ENCODE measurements around the gene EPSTI1. TPM values are rescaled to one million over a fixed set of nuclear protein-coding genes. Genes with fewer than 3 reads are reported as not detected.

EPSTI1 gene
- polyA plus RNA-seq, 1 experiment, result 2.5 TPM

DNA sequence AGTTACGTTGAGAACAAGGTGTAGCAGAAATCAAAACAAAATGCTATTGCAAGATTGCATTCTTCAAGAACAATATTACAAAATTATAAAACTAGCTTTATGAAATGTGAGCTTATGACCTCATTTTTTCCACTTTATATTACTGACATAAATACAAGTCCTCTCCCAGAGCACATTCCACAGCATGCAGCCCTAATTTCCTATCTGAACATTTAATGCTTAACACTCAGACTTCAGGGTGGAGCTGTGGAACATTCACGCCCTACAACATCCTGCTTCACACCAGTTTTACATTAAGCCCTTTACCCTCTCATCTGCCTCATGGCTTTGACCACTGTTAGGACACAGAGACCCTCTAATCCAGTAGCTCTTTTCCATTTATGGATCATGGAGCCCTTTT, 65.5 kb downstream of the EPSTI1 start:
- H3K4me3 ChIP-seq (ENCODE audit: low read depth, low read length), result no peak overlapping the region
- ChIA-PET POLR2A (no interaction called here), CTCF (no interaction called here)
- TF ChIP-seq, protein P1, sequence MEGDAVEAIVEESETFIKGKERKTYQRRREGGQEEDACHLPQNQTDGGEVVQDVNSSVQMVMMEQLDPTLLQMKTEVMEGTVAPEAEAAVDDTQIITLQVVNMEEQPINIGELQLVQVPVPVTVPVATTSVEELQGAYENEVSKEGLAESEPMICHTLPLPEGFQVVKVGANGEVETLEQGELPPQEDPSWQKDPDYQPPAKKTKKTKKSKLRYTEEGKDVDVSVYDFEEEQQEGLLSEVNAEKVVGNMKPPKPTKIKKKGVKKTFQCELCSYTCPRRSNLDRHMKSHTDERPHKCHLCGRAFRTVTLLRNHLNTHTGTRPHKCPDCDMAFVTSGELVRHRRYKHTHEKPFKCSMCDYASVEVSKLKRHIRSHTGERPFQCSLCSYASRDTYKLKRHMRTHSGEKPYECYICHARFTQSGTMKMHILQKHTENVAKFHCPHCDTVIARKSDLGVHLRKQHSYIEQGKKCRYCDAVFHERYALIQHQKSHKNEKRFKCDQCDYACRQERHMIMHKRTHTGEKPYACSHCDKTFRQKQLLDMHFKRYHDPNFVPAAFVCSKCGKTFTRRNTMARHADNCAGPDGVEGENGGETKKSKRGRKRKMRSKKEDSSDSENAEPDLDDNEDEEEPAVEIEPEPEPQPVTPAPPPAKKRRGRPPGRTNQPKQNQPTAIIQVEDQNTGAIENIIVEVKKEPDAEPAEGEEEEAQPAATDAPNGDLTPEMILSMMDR (IDR thresholded peaks at IDR 0.05; ENCODE audit: insufficient read depth, low read depth, low read length), result no peak
- H3K27me3 ChIP-seq (ENCODE audit: control insufficient read depth, insufficient read depth, low read length), result no peaks in the 10 kb centered on the region
- no peak for DNase-seq (ENCODE audit: low read depth)
- H3K36me3 ChIP-seq (ENCODE audit: control insufficient read depth, insufficient read depth, low read length), result no peaks in the 10 kb centered on the region

DNA sequence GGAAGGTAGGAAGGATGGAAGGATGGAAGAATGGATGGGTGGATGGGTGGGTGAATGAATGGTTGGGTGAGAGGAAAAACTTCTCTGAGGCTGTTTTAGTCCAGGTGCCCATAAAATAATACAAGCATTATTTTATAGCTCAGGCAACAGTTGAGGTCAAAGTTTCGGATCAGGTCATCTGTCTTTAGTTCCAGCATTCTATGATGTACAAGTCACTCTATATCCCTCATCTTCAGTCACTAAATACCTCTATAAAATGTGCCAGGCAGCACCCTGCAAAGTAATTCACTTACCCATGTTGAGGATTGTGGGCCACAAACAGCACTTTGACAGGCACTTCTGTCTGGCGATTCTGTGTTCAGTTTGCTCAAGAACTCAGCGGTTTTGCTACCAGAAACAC, 66.0 kb downstream of the EPSTI1 start:
- ChIA-PET POLR2A (no interaction called here), CTCF (no interaction called here)
- Histone ChIP-seq H3K36me3 (ENCODE audit: control insufficient read depth, insufficient read depth, low read length) (no peaks in the 10 kb centered on the region), H3K4me3 (ENCODE audit: low read depth, low read length) (no peak overlapping the region), H3K27me3 (ENCODE audit: control insufficient read depth, insufficient read depth, low read length) (no peaks in the 10 kb centered on the region)
- TF ChIP-seq, protein P1 (IDR thresholded peaks at IDR 0.05; ENCODE audit: insufficient read depth, low read depth, low read length), result no peak
- DNase-seq (ENCODE audit: low read depth), result no peak

DNA sequence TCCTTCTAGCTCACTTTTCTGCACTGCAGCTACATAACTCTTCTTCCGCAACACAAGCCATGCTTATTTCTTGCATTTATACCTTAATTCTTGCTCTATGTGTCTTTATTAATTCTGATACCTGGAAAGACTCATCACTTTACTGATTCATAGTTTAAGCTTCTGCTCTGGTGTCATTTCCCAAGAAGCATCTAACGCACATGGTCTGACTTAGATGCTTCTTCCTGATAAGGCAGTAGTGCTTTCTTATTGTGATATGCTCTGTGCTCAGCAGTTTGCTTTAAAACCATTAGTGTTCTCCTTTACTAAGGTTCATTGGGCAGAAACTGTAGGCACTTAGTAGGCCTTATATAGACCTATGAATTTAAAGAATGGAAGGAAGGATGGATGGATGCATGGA, 66.4 kb downstream of the EPSTI1 start:
- POLR2A ChIA-PET, result no interaction called here
- no peaks in the 10 kb centered on the region for H3K27me3 ChIP-seq (ENCODE audit: control insufficient read depth, insufficient read depth, low read length)
- H3K36me3 ChIP-seq (ENCODE audit: control insufficient read depth, insufficient read depth, low read length), result no peaks in the 10 kb centered on the region
- H3K4me3 ChIP-seq (ENCODE audit: low read depth, low read length), result no peak overlapping the region
- CTCF ChIA-PET, result no interaction called here
- TF ChIP-seq, protein P1 (IDR thresholded peaks at IDR 0.05; ENCODE audit: insufficient read depth, low read depth, low read length), result no peak
- no peak for DNase-seq (ENCODE audit: low read depth)

DNA sequence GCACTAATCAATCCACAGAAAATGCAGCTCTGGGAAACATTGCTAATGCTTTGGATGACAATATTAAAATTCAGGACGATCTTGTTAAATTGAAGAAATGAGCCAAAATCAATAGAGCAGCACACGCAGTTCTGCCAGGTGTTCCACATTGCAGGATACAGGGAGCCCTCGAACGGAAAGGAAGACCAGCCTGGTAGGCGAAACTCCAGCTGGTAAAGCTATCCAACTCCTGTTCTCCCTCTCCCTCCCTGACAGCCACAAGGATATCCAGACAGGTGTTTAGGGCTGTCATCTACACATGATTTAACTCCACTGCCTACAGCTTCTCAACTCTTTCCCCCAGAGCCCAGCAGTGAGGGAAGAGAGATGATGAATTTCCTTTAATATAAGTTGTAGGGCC, 67.7 kb downstream of the EPSTI1 start:
- DNase-seq (ENCODE audit: low read depth), result no peak
- H3K4me3 ChIP-seq (ENCODE audit: low read depth, low read length), result no peak overlapping the region
- POLR2A ChIA-PET, result no interaction called here
- CTCF ChIA-PET, result no interaction called here
- no peaks in the 10 kb centered on the region for H3K36me3 ChIP-seq (ENCODE audit: control insufficient read depth, insufficient read depth, low read length)
- no peaks in the 10 kb centered on the region for H3K27me3 ChIP-seq (ENCODE audit: control insufficient read depth, insufficient read depth, low read length)
- TF ChIP-seq, protein P1 (IDR thresholded peaks at IDR 0.05; ENCODE audit: insufficient read depth, low read depth, low read length), result no peak

DNA sequence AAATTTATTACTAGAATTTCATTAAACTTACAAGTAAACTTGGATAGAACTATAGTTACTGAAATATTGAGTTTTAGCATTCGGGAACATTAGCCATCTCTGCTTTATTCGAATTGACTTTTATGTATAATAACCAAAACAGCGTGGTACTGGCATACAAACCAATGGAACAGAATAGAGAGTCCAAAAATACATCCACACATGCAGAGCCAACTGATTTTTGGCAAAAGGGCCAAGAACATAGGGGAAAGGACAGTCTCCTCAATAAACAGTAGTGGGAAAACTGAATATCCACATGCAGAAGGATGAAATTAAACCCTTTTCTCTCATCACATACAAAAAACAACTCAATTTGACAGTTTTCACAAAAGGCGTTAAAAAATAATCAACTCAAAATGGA, 84.3 kb downstream of the EPSTI1 start:
- ChIA-PET POLR2A (no interaction called here), CTCF (no interaction called here)
- TF ChIP-seq, protein P1 (IDR thresholded peaks at IDR 0.05; ENCODE audit: insufficient read depth, low read depth, low read length), result no peak
- DNase-seq (ENCODE audit: low read depth), result no peak
- H3K27me3 ChIP-seq (ENCODE audit: control insufficient read depth, insufficient read depth, low read length), result no peaks in the 10 kb centered on the region
- no peaks in the 10 kb centered on the region for H3K36me3 ChIP-seq (ENCODE audit: control insufficient read depth, insufficient read depth, low read length)
- no peak overlapping the region for H3K4me3 ChIP-seq (ENCODE audit: low read depth, low read length)
